Measurements from ENCODE around the gene GREB1. TPM values are rescaled to one million over a fixed set of nuclear protein-coding genes. Genes with fewer than 3 reads are reported as not detected.

The GREB1 gene
- total RNA-seq, 4 donors from 2014 or later: 8.1 to 74.3 (median 26.7) TPM

- no peaks in the 10 kb centered on the region for H3K36me3 ChIP-seq
- H3K4me1 ChIP-seq: peaks cover 0 to 6% (median 0%) of the 10 kb centered on the region in 4 donors
- H3K4me3 ChIP-seq: no peak overlapping the region
- no peak for DNase-seq (ENCODE audit: low spot score in 2 of 2)
- TF ChIP-seq POLR2A (IDR thresholded peaks at IDR 0.05): no peak
- TF ChIP-seq CTCF (IDR thresholded peaks at IDR 0.05): no peak
- TF ChIP-seq EP300 (IDR thresholded peaks at IDR 0.05): no peak
- WGBS, 2 donors: 87 to 89% methylated on average over 7 of the region's 7 CpGs
- H3K9me3 ChIP-seq: peaks cover 0 to 11% (median 0%) of the 10 kb centered on the region in 4 donors
- H3K27me3 ChIP-seq: no peaks in the 10 kb centered on the region
- no peak overlapping the region for H3K27ac ChIP-seq
Observed at GRCh38 chr2:11550901-11551568, 17.2 kb downstream of the GREB1 start.

- Histone ChIP-seq H3K4me1 (no peaks in the 10 kb centered on the region), H3K4me3 (no peak overlapping the region), H3K27ac (no peak overlapping the region), H3K9me3 (peaks cover 0 to 11% (median 0%) of the 10 kb centered on the region in 4 donors), H3K36me3 (no peaks in the 10 kb centered on the region), H3K27me3 (no peaks in the 10 kb centered on the region)
- TF ChIP-seq CTCF (IDR thresholded peaks at IDR 0.05) (no peak), POLR2A (IDR thresholded peaks at IDR 0.05) (no peak)
- 88 to 89% methylated on average over 16 of the region's 16 CpGs for WGBS, 2 donors
- no peak for DNase-seq (ENCODE audit: low spot score in 2 of 2)
Observed at GRCh38 chr2:11551569-11552259, 17.9 kb downstream of the GREB1 start.

- no peak overlapping the region for H3K27ac ChIP-seq
- DNase-seq (ENCODE audit: low spot score in 2 of 2): no peak
- WGBS, 2 donors: 83 to 89% methylated on average over 9 of the region's 9 CpGs
- H3K4me1 ChIP-seq: no peaks in the 10 kb centered on the region
- H3K9me3 ChIP-seq: peaks cover 0 to 11% (median 0%) of the 10 kb centered on the region in 4 donors
- H3K27me3 ChIP-seq: no peaks in the 10 kb centered on the region
- TF ChIP-seq EP300 (IDR thresholded peaks at IDR 0.05): no peak
- TF ChIP-seq CTCF (IDR thresholded peaks at IDR 0.05): no peak
- no peak for TF ChIP-seq POLR2A (IDR thresholded peaks at IDR 0.05)
- no peak overlapping the region for H3K4me3 ChIP-seq
- H3K36me3 ChIP-seq: no peaks in the 10 kb centered on the region
Observed at GRCh38 chr2:11552260-11552638, 18.4 kb downstream of the GREB1 start.

GRCh38 chr2:11553661-11554398 is 20.0 kb downstream of the GREB1 start:
- H3K4me3 ChIP-seq: no peak overlapping the region
- TF ChIP-seq POLR2A (IDR thresholded peaks at IDR 0.05) (no peak), EP300 (IDR thresholded peaks at IDR 0.05) (no peak), CTCF (IDR thresholded peaks at IDR 0.05) (no peak)
- no peaks in the 10 kb centered on the region for H3K4me1 ChIP-seq
- H3K9me3 ChIP-seq: peaks cover 0 to 11% (median 0%) of the 10 kb centered on the region in 4 donors
- H3K36me3 ChIP-seq: no peaks in the 10 kb centered on the region
- no peak for DNase-seq (ENCODE audit: low spot score in 2 of 2)
- no peak overlapping the region for H3K27ac ChIP-seq
- H3K27me3 ChIP-seq: no peaks in the 10 kb centered on the region
- WGBS, 2 donors: 60 to 65% methylated on average over 10 of the region's 10 CpGs

GRCh38 chr2:11554399-11554716 is 20.5 kb downstream of the GREB1 start:
- Histone ChIP-seq H3K27ac (no peak overlapping the region), H3K9me3 (peaks cover 0 to 8% (median 0%) of the 10 kb centered on the region in 4 donors), H3K4me1 (no peaks in the 10 kb centered on the region), H3K4me3 (no peak overlapping the region), H3K36me3 (no peaks in the 10 kb centered on the region), H3K27me3 (no peaks in the 10 kb centered on the region)
- DNase-seq (ENCODE audit: low spot score in 2 of 2): no peak
- TF ChIP-seq CTCF (IDR thresholded peaks at IDR 0.05) (no peak), POLR2A (IDR thresholded peaks at IDR 0.05) (no peak), EP300 (IDR thresholded peaks at IDR 0.05) (no peak)
- whole genome bisulfite sequencing, 2 donors: 51 to 75% methylated on average over 4 of the region's 4 CpGs

Measured in tibial nerve (tissue), 4 donors.